ENCODE measurements around the gene INPP5A.

Gene INPP5A

DNA sequence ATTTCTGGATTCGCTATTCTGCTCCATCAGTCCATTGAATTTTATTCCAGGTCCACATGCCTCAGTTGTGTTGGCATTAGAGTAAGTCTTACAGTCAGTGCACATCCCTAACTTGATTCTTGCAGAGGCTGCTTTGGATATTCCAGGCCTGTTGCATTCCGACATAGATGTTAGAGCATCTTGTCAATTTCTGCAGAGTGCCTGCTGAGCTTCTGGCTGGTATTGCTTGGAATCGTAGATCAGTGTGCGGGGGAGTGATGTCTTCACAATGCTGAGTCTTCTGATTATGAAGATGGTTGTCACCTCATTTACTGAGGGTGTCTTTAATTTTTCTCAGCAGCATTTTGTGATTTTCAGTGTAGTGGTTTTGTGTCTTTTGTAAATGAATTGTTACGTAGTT, 45.2 kb downstream of the INPP5A start:
- no peaks in the 10 kb centered on the region for H4K20me1 ChIP-seq (ENCODE audit: insufficient read depth, low read length)
- TF ChIP-seq CTCF (IDR thresholded peaks at IDR 0.05; ENCODE audit: low read length) (no peak), EZH2phosphoT487 (IDR thresholded peaks at IDR 0.05; ENCODE audit: low read length) (no peak), EZH2 (optimal IDR thresholded peaks at IDR 0.05; ENCODE audit: low read depth, low read length) (no peak)
- H3K9ac ChIP-seq (ENCODE audit: low read length), result no peak overlapping the region
- H3K4me2 ChIP-seq (ENCODE audit: low read depth, low read length), result no peak overlapping the region
- no peaks in the 10 kb centered on the region for H3K27me3 ChIP-seq (replicated peaks; ENCODE audit: insufficient read depth, low read length)
- H3K79me2 ChIP-seq (ENCODE audit: low read length), result no peaks in the 10 kb centered on the region
- H3F3A ChIP-seq (ENCODE audit: insufficient read depth, low read length), result no peaks in the 10 kb centered on the region
- no peak for DNase-seq
- no peaks in the 10 kb centered on the region for H3K9me3 ChIP-seq (replicated peaks; ENCODE audit: insufficient read depth, low read length)
- no peak overlapping the region for H3K4me3 ChIP-seq (ENCODE audit: low read length)
- no peaks in the 10 kb centered on the region for H3K36me3 ChIP-seq (replicated peaks; ENCODE audit: insufficient read depth, low read length)
- no peak overlapping the region for H3K27ac ChIP-seq (ENCODE audit: low read length)
- no peaks in the 10 kb centered on the region for H3K9me2 ChIP-seq (replicated peaks; ENCODE audit: insufficient read depth, low read length)
- no peaks in the 10 kb centered on the region for H3K4me1 ChIP-seq (ENCODE audit: low read length)
- H2AFZ ChIP-seq (ENCODE audit: low read length), result no peak overlapping the region

GRCh38 chr10:132583456-132583855, 45.9 kb downstream of the INPP5A start:
- H3K9me2 ChIP-seq (replicated peaks; ENCODE audit: insufficient read depth, low read length), result no peaks in the 10 kb centered on the region
- no peaks in the 10 kb centered on the region for H3K36me3 ChIP-seq (replicated peaks; ENCODE audit: insufficient read depth, low read length)
- DNase-seq, result no peak
- H3K4me3 ChIP-seq (ENCODE audit: low read length), result no peak overlapping the region
- H3K79me2 ChIP-seq (ENCODE audit: low read length), result no peaks in the 10 kb centered on the region
- H3K4me1 ChIP-seq (ENCODE audit: low read length), result no peaks in the 10 kb centered on the region
- no peak overlapping the region for H3K4me2 ChIP-seq (ENCODE audit: low read depth, low read length)
- H3K27me3 ChIP-seq (replicated peaks; ENCODE audit: insufficient read depth, low read length), result no peaks in the 10 kb centered on the region
- H3K27ac ChIP-seq (ENCODE audit: low read length), result no peak overlapping the region
- H3F3A ChIP-seq (ENCODE audit: insufficient read depth, low read length), result no peaks in the 10 kb centered on the region
- TF ChIP-seq EZH2phosphoT487 (IDR thresholded peaks at IDR 0.05; ENCODE audit: low read length), result no peak
- no peaks in the 10 kb centered on the region for H3K9me3 ChIP-seq (replicated peaks; ENCODE audit: insufficient read depth, low read length)
- no peaks in the 10 kb centered on the region for H4K20me1 ChIP-seq (ENCODE audit: insufficient read depth, low read length)
- no peak overlapping the region for H2AFZ ChIP-seq (ENCODE audit: low read length)
- H3K9ac ChIP-seq (ENCODE audit: low read length), result no peak overlapping the region

- no peaks in the 10 kb centered on the region for H3K9me3 ChIP-seq (replicated peaks; ENCODE audit: insufficient read depth, low read length)
- H3K27me3 ChIP-seq (replicated peaks; ENCODE audit: insufficient read depth, low read length), result no peaks in the 10 kb centered on the region
- TF ChIP-seq CTCF (IDR thresholded peaks at IDR 0.05; ENCODE audit: low read length), result no peak
- no peak for TF ChIP-seq EZH2phosphoT487 (IDR thresholded peaks at IDR 0.05; ENCODE audit: low read length)
- no peak for TF ChIP-seq EZH2 (optimal IDR thresholded peaks at IDR 0.05; ENCODE audit: low read depth, low read length)
- no peaks in the 10 kb centered on the region for H3K36me3 ChIP-seq (replicated peaks; ENCODE audit: insufficient read depth, low read length)
- H3K27ac ChIP-seq (ENCODE audit: low read length), result no peak overlapping the region
- no peaks in the 10 kb centered on the region for H3K79me2 ChIP-seq (ENCODE audit: low read length)
- H3K4me2 ChIP-seq (ENCODE audit: low read depth, low read length), result no peak overlapping the region
- no peak for DNase-seq
- no peaks in the 10 kb centered on the region for H3K9me2 ChIP-seq (replicated peaks; ENCODE audit: insufficient read depth, low read length)
- H3K9ac ChIP-seq (ENCODE audit: low read length), result no peak overlapping the region
- no peak overlapping the region for H2AFZ ChIP-seq (ENCODE audit: low read length)
- no peaks in the 10 kb centered on the region for H3F3A ChIP-seq (ENCODE audit: insufficient read depth, low read length)
- no peak overlapping the region for H3K4me3 ChIP-seq (ENCODE audit: low read length)
- no peaks in the 10 kb centered on the region for H4K20me1 ChIP-seq (ENCODE audit: insufficient read depth, low read length)
- H3K4me1 ChIP-seq (ENCODE audit: low read length), result no peaks in the 10 kb centered on the region
These were observed 46.5 kb downstream of the INPP5A start for GRCh38 chr10:132584081-132584480.

GRCh38 chr10:132585732-132586722, 48.4 kb downstream of the INPP5A start:
- H3K4me3 ChIP-seq (ENCODE audit: low read length), result no peak overlapping the region

More at GRCh38 chr10:132585732-132586722, 48.4 kb downstream of the INPP5A start:
- Histone ChIP-seq H3K36me3 (replicated peaks; ENCODE audit: insufficient read depth, low read length) (no peaks in the 10 kb centered on the region), H3K4me1 (ENCODE audit: low read length) (no peaks in the 10 kb centered on the region), H3K9ac (ENCODE audit: low read length) (no peak overlapping the region), H2AFZ (ENCODE audit: low read length) (no peak overlapping the region), H3K9me3 (replicated peaks; ENCODE audit: insufficient read depth, low read length) (no peaks in the 10 kb centered on the region), H3K27ac (ENCODE audit: low read length) (no peak overlapping the region), H3K9me2 (replicated peaks; ENCODE audit: insufficient read depth, low read length) (no peaks in the 10 kb centered on the region), H3F3A (ENCODE audit: insufficient read depth, low read length) (no peaks in the 10 kb centered on the region), H4K20me1 (ENCODE audit: insufficient read depth, low read length) (no peaks in the 10 kb centered on the region), H3K79me2 (ENCODE audit: low read length) (no peaks in the 10 kb centered on the region), H3K27me3 (replicated peaks; ENCODE audit: insufficient read depth, low read length) (no peaks in the 10 kb centered on the region), H3K4me2 (ENCODE audit: low read depth, low read length) (no peak overlapping the region)
- TF ChIP-seq CTCF (IDR thresholded peaks at IDR 0.05; ENCODE audit: low read length) (no peak), EZH2phosphoT487 (IDR thresholded peaks at IDR 0.05; ENCODE audit: low read length) (no peak), EZH2 (optimal IDR thresholded peaks at IDR 0.05; ENCODE audit: low read depth, low read length) (no peak)
- DNase-seq, result no peak
